Uterus (tissue), 4 donors: ENCODE measurements around the gene TBRG4. TPM values are rescaled to one million over a fixed set of nuclear protein-coding genes. Genes with fewer than 3 reads are reported as not detected.

Source experiments
- DNase-seq, 2 donors: peaks; one replicate each; pipeline ENCODE4 v3.0.0-alpha.2; 2019 to 2020
- H3K27ac ChIP-seq, 2 donors: fragments of 200-600 bp; sonication (generic); 1 replicate in 1 of 2; 2 replicates in 1 of 2; pipeline ENCODE4 v1.5.1; 2016 to 2018
- H3K27me3 ChIP-seq, 2 donors: fragments of 200-600 bp; sonication (generic); one replicate each; pipeline ENCODE4 v1.5.1; 2018 to 2019; ENCODE audit warnings: control low read depth in 1 of 2
- H3K36me3 ChIP-seq, 2 donors: fragments of 200-600 bp; sonication (generic); one replicate each; pipeline ENCODE4 v1.5.1; 2019; ENCODE audit warnings: control low read depth in 1 of 2
- H3K4me1 ChIP-seq, 2 donors: fragments of 200-600 bp; sonication (generic); one replicate each; pipeline ENCODE4 v1.5.1; 2018 to 2019; ENCODE audit warnings: control low read depth in 1 of 2
- H3K4me3 ChIP-seq, 2 donors: fragments of 200-600 bp; sonication (generic); 1 replicate in 1 of 2; 2 replicates in 1 of 2; pipeline ENCODE4 v1.5.1; 2018 to 2019; ENCODE audit warnings: mild to moderate bottlenecking in 1 of 2
- H3K9me3 ChIP-seq, 2 donors: fragments of 200-600 bp; sonication (generic); one replicate each; pipeline ENCODE4 v1.5.1; 2019; ENCODE audit warnings: control low read depth in 1 of 2
- POLR2A ChIP-seq, 2 donors: fragments of 450-650 bp; IDR thresholded peaks; one replicate each; pipeline ENCODE4 v1.6.1; 2016; ENCODE audit warnings: antibody characterized with exemption in 2 of 2, mild to moderate bottlenecking in 1 of 2, moderate library complexity in 1 of 2
- intact Hi-C: fragments of 100-400 bp; cut with DNase I; formaldehyde crosslinking; loops from one replicate; pipeline ENCODE4 v1.15.1; 2023; ENCODE audit warnings: low total_unique reads
- total RNA-seq, 4 donors: library from RNA; depleted of rRNA in 3 of 4; stranded (reverse); fragments of >200 nt in 3 of 4; gene quantifications; one replicate each; pipeline versions ENCODE4 v1.1.0 to v1.2.4, GENCODE V29; 2014 to 2023
- TF ChIP-seq, protein P1 (sequence below), 4 experiments: fragments of 200-600 bp in 2 of 4; fragments of 450-650 bp in 2 of 4; sonication (generic) in 2 of 4; IDR thresholded peaks; one replicate each; pipeline ENCODE4 v1.5.1; 2016 to 2019; ENCODE audit warnings: antibody characterized with exemption in 4 of 4, mild to moderate bottlenecking in 2 of 4, moderate library complexity in 1 of 4
- donor health status: DM: yes; HTN: yes; CAD: no.

TBRG4 gene
- total RNA-seq, 4 donors from 2014 or later, result 7.4 to 51.2 (median 42.5) TPM

DNA sequence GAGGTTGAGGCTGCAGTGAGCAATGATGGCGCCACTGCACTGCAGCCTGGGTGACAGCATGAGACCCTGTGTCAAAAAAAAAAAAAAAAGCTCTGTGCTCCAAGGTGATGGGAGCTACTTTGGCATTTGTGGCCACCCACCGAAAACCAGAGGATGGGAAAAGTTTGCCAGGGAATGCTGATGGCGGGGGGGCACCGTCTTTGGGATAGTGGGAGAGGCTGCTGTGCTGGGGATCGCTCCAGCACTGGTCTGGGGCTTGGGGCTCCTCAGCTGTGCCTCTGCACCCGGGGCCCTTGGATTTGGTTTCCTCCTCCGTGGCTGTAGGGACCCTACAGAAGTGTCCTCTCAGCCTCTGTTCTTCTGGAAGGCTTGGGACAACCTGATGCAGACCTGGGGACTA, 34.4 kb upstream of the TBRG4 start:
- intact Hi-C loops, result no loop called here
- no peak overlapping the region for H3K27ac ChIP-seq
- H3K4me3 ChIP-seq, result no peak overlapping the region
- TF ChIP-seq, protein P1, sequence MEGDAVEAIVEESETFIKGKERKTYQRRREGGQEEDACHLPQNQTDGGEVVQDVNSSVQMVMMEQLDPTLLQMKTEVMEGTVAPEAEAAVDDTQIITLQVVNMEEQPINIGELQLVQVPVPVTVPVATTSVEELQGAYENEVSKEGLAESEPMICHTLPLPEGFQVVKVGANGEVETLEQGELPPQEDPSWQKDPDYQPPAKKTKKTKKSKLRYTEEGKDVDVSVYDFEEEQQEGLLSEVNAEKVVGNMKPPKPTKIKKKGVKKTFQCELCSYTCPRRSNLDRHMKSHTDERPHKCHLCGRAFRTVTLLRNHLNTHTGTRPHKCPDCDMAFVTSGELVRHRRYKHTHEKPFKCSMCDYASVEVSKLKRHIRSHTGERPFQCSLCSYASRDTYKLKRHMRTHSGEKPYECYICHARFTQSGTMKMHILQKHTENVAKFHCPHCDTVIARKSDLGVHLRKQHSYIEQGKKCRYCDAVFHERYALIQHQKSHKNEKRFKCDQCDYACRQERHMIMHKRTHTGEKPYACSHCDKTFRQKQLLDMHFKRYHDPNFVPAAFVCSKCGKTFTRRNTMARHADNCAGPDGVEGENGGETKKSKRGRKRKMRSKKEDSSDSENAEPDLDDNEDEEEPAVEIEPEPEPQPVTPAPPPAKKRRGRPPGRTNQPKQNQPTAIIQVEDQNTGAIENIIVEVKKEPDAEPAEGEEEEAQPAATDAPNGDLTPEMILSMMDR (IDR thresholded peaks at IDR 0.05), result no peak
- TF ChIP-seq POLR2A (IDR thresholded peaks at IDR 0.05), result no peak
- no peaks in the 10 kb centered on the region for H3K9me3 ChIP-seq
- H3K27me3 ChIP-seq, result no peaks in the 10 kb centered on the region
- H3K36me3 ChIP-seq, result no peaks in the 10 kb centered on the region
- no peaks in the 10 kb centered on the region for H3K4me1 ChIP-seq
- no peak for DNase-seq

DNA sequence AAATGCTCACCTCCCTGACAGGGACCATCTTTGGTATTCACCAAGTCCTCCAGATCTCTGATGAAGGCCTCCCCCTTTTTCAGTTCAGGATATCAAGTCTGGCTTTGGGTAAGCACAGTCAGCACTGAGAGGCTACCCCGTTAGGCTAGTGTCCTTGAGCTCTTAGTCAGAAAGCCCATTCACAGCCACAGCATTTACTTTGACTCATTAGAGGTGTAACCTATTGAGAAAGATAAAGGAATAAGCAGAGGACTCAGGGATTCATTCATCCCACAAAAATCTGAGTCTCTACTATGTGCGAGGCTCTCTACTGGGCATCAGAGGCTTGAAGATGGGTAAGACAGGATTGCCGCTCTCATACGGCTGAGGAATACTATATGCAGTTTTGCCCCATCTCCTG, 32.1 kb upstream of the TBRG4 start:
- H3K27ac ChIP-seq, result no peak overlapping the region
- no peak overlapping the region for H3K4me3 ChIP-seq
- no peaks in the 10 kb centered on the region for H3K27me3 ChIP-seq
- no peaks in the 10 kb centered on the region for H3K9me3 ChIP-seq
- intact Hi-C loops, result no loop called here
- no peak for TF ChIP-seq POLR2A (IDR thresholded peaks at IDR 0.05)
- TF ChIP-seq, protein P1 (IDR thresholded peaks at IDR 0.05), result no peak
- no peaks in the 10 kb centered on the region for H3K4me1 ChIP-seq
- H3K36me3 ChIP-seq, result no peaks in the 10 kb centered on the region
- DNase-seq, result no peak

DNA sequence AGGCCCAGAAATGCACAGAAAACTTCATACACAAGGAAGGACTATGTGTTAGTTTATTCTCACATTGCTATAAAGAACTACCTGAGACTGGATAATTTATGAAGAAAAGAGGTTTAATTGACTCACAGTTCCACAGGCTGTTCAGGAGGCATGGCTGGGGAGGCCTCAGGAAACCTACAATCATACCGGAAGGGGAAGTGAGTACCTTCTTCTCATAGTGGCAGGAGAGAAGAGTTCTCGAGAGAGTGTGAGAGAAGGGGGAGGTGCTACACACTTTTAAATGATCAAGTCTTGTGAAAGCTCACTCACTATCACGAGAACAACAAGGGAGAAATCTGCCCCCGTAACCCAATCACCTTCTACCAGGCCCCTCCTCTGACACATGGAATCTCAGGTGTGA, 29.3 kb upstream of the TBRG4 start:
- TF ChIP-seq POLR2A (IDR thresholded peaks at IDR 0.05), result no peak
- TF ChIP-seq, protein P1 (IDR thresholded peaks at IDR 0.05), result no peak
- H3K27me3 ChIP-seq, result no peaks in the 10 kb centered on the region
- no peaks in the 10 kb centered on the region for H3K36me3 ChIP-seq
- H3K9me3 ChIP-seq, result no peaks in the 10 kb centered on the region
- no peak overlapping the region for H3K4me3 ChIP-seq
- intact Hi-C loops, result no loop called here
- no peak overlapping the region for H3K27ac ChIP-seq
- no peak for DNase-seq
- H3K4me1 ChIP-seq, result no peaks in the 10 kb centered on the region

DNA sequence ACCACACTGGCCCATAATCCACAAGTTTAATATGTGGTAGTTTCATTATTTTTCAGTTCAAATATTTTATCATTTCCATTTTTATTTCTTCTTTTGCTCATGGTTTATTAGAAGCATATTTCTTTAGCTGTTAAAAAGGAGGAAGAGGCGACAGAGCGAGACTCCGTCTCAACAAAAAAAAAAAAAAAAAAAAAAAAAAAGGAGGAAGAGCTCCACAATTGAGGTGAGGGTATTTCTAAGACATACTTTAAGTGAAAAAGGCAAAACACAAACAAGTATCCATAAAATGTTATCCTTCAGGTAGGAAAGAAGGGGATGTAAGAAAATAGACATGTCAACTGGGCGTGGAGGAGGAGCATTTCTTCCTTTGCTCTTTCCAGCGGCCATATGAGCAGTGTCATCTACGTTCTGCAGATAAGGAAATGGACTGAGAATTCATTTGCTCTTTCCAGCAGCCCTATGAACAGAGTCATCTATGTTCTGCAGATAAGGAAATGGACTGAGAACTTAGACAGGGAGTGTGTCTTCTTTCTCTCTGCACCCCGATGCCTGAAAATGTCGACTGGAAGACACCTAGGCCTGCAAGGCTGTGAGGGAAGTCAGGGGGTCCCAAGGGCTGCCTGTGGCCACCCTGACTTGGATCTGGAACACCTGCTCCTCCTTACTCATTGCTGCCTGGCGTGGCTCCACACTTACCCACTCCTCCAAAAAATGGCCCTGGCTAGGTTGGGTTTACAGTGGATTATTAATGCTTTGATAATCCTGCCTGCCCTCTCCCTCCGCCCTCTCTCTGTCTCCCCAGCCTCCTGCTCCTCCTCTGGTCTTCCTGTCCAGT, 27.2 kb upstream of the TBRG4 start:
- Histone ChIP-seq H3K36me3 (no peaks in the 10 kb centered on the region), H3K4me3 (no peak overlapping the region), H3K9me3 (no peaks in the 10 kb centered on the region), H3K4me1 (no peaks in the 10 kb centered on the region), H3K27me3 (no peaks in the 10 kb centered on the region), H3K27ac (no peak overlapping the region)
- TF ChIP-seq, protein P1 (IDR thresholded peaks at IDR 0.05), result no peak
- TF ChIP-seq POLR2A (IDR thresholded peaks at IDR 0.05), result no peak
- intact Hi-C loops, result no loop called here
- no peak for DNase-seq

DNA sequence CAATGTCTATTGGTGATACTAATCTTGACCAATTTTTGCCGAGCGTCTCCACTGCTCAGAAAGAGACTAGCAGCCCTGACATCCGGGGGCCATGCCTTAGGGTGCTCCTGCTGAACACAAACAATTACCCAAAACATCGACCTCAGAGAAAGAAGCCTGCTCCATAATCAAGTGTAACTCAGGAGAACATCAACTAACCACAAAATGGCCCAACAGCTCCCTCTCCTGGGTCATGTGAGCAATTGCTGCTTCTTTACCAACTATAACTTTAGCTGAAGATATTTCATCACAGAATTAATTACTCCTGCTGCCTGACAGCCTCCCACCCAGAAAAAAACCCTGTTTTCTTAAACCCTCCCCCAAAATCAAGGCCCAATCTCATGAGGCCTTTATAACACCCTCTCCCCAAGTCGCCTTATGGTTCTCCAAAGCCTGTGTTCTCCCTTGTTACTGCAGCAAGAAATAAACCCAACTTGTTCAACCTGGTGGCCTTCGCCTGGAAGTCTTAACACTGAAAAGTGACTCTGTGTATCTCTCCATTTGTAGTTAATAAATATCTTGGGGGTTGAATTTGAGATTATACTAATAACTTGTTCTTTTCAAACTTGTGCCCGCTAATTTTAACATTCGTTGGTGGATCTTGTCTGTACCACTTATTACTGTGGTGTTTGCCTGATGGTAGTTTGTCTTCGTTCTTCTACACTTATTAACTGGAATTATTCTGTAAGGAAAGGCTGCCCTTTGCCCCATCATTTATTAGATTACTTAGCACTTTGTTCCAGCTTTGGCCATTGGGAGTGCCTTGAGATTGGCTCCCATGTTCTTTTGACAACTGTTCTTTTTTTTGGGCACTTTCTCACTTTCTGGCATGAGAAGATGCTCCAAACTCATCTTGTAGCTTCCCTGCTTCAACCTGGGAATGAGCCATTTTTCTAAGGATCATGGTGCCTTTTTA, 24.9 kb upstream of the TBRG4 start:
- intact Hi-C loops, result no loop called here
- DNase-seq, result peak; percentile 58 to 60
- H3K27me3 ChIP-seq, result no peaks in the 10 kb centered on the region
- no peak overlapping the region for H3K27ac ChIP-seq
- no peak overlapping the region for H3K4me3 ChIP-seq
- TF ChIP-seq, protein P1 (IDR thresholded peaks at IDR 0.05), result peak; percentile 77 to 88 (median 84)
- no peak for TF ChIP-seq POLR2A (IDR thresholded peaks at IDR 0.05)
- no peaks in the 10 kb centered on the region for H3K36me3 ChIP-seq
- no peaks in the 10 kb centered on the region for H3K9me3 ChIP-seq
- H3K4me1 ChIP-seq, result no peaks in the 10 kb centered on the region
